NCI-H2227 treated with DMSO at 0.1 percent for 48 hours (cell line): ENCODE data around the gene EML6.
A peak's percentile ranks its signal among the peaks of the same experiment; 100 is the strongest.
"Not testable (repeated sequence)": the region's sequence is repeated elsewhere in the genome, so short reads cannot be mapped to it uniquely, and the experiment has no call there.

Experiments
- DNase-seq: peaks from one replicate; lab custom pipeline; 2025; lab: John Stamatoyannopoulos, UW

The EML6 gene

GRCh38 chr2:54805255-54805654 is 81.8 kb downstream of the EML6 start:
- no peak for DNase-seq

GRCh38 chr2:54806975-54807374 is 83.5 kb downstream of the EML6 start:
- no peak for DNase-seq

GRCh38 chr2:54808661-54809060 is 85.2 kb downstream of the EML6 start:
- DNase-seq, result no peak

GRCh38 chr2:54809819-54810218 is 86.4 kb downstream of the EML6 start:
- DNase-seq, result no peak

- DNase-seq, result no peak
Measured at GRCh38 chr2:54810246-54810645, 86.8 kb downstream of the EML6 start.

- DNase-seq, result no peak
Measured at GRCh38 chr2:54813584-54813983, 90.1 kb downstream of the EML6 start.

GRCh38 chr2:54814389-54815147 is 91.1 kb downstream of the EML6 start:
- DNase-seq, result no peak

GRCh38 chr2:54815148-54815539 is 91.7 kb downstream of the EML6 start:
- DNase-seq, result no peak

- no peak for DNase-seq
Measured at GRCh38 chr2:54818226-54818625, 94.8 kb downstream of the EML6 start.

GRCh38 chr2:54820558-54820957 is 97.1 kb downstream of the EML6 start:
- DNase-seq, result no peak

- DNase-seq, result no peak
Measured at GRCh38 chr2:54824567-54824966, 101.1 kb downstream of the EML6 start.

GRCh38 chr2:54830546-54830945 is 107.1 kb downstream of the EML6 start:
- DNase-seq, result no peak

GRCh38 chr2:54831480-54831879 is 108.0 kb downstream of the EML6 start:
- no peak for DNase-seq

GRCh38 chr2:54834721-54835120 is 111.3 kb downstream of the EML6 start:
- DNase-seq, result no peak

GRCh38 chr2:54836477-54836876 is 113.0 kb downstream of the EML6 start:
- no peak for DNase-seq

GRCh38 chr2:54838585-54839035 is 115.1 kb downstream of the EML6 start:
- DNase-seq, result peak; percentile 60

- DNase-seq, result no peak
Measured at GRCh38 chr2:54839461-54840255, 116.2 kb downstream of the EML6 start.

- DNase-seq, result peak; percentile 36
Measured at GRCh38 chr2:54840559-54841468, 117.4 kb downstream of the EML6 start.

- DNase-seq, result not testable (repeated sequence)
Measured at GRCh38 chr2:54841500-54841899, 118.0 kb downstream of the EML6 start.

- DNase-seq, result no peak
Measured at GRCh38 chr2:54845094-54845493, 121.6 kb downstream of the EML6 start.

GRCh38 chr2:54845514-54845913 is 122.1 kb downstream of the EML6 start:
- no peak for DNase-seq
